ENCODE results near the gene SH3PXD2A. TPM values are rescaled to one million over a fixed set of nuclear protein-coding genes. Genes with fewer than 3 reads are reported as not detected.

Gene SH3PXD2A
- total and polyA plus RNA-seq, 2 of the 4 experiments (the other 2 are of a cell fraction) = 6.3 to 23.0 TPM

GRCh38 chr10:103548581-103549348 is 306.6 kb downstream of the SH3PXD2A start:
- no peak overlapping the region for H3K56ac ChIP-seq (ENCODE audit: extremely low read depth, insufficient read depth, low read length)
- peaks cover 85% of the 10 kb centered on the region for H3K27me3 ChIP-seq (ENCODE audit: control insufficient read depth, insufficient read depth, low read length)
- H2BK5ac ChIP-seq (ENCODE audit: low read depth, low read length, poor library complexity, severe bottlenecking) = no peak overlapping the region
- ChIA-PET CTCF (no interaction called here), POLR2A (ENCODE audit: unreplicated experiment) (no interaction called here)
- no peak overlapping the region for H3K4me3 ChIP-seq (ENCODE audit: insufficient read depth, low read depth, low read length)
- no peak for ATAC-seq (ENCODE audit: low read depth)
- H4K8ac ChIP-seq (ENCODE audit: low read depth in 2 of 2, low read length in 2 of 2) = no peak overlapping the region
- no peak overlapping the region for H2BK120ac ChIP-seq (ENCODE audit: low read depth, low read length)
- H3K14ac ChIP-seq (replicated peaks; ENCODE audit: low read depth, low read length) = no peak overlapping the region
- H3K27ac ChIP-seq (ENCODE audit: insufficient read depth, low read length) = no peak overlapping the region
- no peaks in the 10 kb centered on the region for H3K9me3 ChIP-seq (ENCODE audit: control insufficient read depth, insufficient read depth, low read length)
- no peak overlapping the region for H3K23ac ChIP-seq (ENCODE audit: low read depth, low read length)
- no peak overlapping the region for H2AFZ ChIP-seq (replicated peaks; ENCODE audit: low read length, poor library complexity)
- H2BK20ac ChIP-seq (ENCODE audit: low read depth, low read length) = no peak overlapping the region
- peaks cover 3% of the 10 kb centered on the region; the same call in 1 of the 2 replicates for H3K9me1 ChIP-seq (ENCODE audit: insufficient read depth, low read length)
- no peak overlapping the region for H3K18ac ChIP-seq (ENCODE audit: low read depth, low read length)
- no peaks in the 10 kb centered on the region for H3K36me3 ChIP-seq (ENCODE audit: control insufficient read depth, insufficient read depth, low read length)
- in situ Hi-C loops (cut with MboI; ENCODE audit: low sequenced_read_pairs) (no loop called here), dilution Hi-C loops (cut with HindIII; ENCODE audit: low sequenced_read_pairs, unreplicated experiment) (no loop called here), intact Hi-C loops (cut with micrococcal nuclease) (no loop called here)
- TF ChIP-seq RAD21 (IDR thresholded peaks at IDR 0.05; ENCODE audit: low read length) (no peak), MXI1 (IDR thresholded peaks at IDR 0.05; ENCODE audit: borderline replicate concordance, low read depth, low read length) (no peak), CEBPB (IDR thresholded peaks at IDR 0.05; ENCODE audit: low read depth, low read length) (no peak), BHLHE40 (IDR thresholded peaks at IDR 0.05; ENCODE audit: low read depth, low read length) (no peak), MAZ (IDR thresholded peaks at IDR 0.05; ENCODE audit: borderline replicate concordance, low read depth, low read length) (no peak), RFX5 (IDR thresholded peaks at IDR 0.05; ENCODE audit: low read depth, low read length) (no peak), CTCF (conservative IDR thresholded peaks at IDR 0.05; ENCODE audit: low read depth, low read length) (no peak), RCOR1 (IDR thresholded peaks at IDR 0.05; ENCODE audit: insufficient replicate concordance, low read length) (no peak), SMC3 (IDR thresholded peaks at IDR 0.05; ENCODE audit: low read depth, low read length) (no peak), NFE2L2 (IDR thresholded peaks at IDR 0.05; ENCODE audit: low read depth, low read length) (no peak), MAFK (IDR thresholded peaks at IDR 0.05; ENCODE audit: low read depth, low read length) (no peak), CHD1 (IDR thresholded peaks at IDR 0.05; ENCODE audit: low read depth, low read length) (no peak), POLR2A (IDR thresholded peaks at IDR 0.05; ENCODE audit: low read depth, low read length) (no peak), FOS (IDR thresholded peaks at IDR 0.05; ENCODE audit: low read depth, low read length) (no peak), ELK1 (IDR thresholded peaks at IDR 0.05; ENCODE audit: borderline replicate concordance, low read depth, low read length) (no peak), USF2 (IDR thresholded peaks at IDR 0.05; ENCODE audit: low read depth, low read length) (no peak)
- no CpG with 5 or more reads among the region's 12 CpGs for WGBS, 2 experiments (ENCODE audit: extremely low coverage in 2 of 2, insufficient read length in 1 of 2)
- H2AK9ac ChIP-seq (replicated peaks; ENCODE audit: low read depth, low read length, poor library complexity) = no peak overlapping the region
- no peaks in the 10 kb centered on the region for H4K20me1 ChIP-seq (ENCODE audit: insufficient read depth, low read length)
- no peak overlapping the region for H4K5ac ChIP-seq (ENCODE audit: low read depth, low read length)
- no peaks in the 10 kb centered on the region for H3K79me1 ChIP-seq (ENCODE audit: low read depth in 1 of 2, low read length in 2 of 2)
- no peak overlapping the region for H3K4me2 ChIP-seq (ENCODE audit: low read depth, low read length)
- no peak overlapping the region for H4K91ac ChIP-seq (ENCODE audit: insufficient read depth, low read depth, low read length)
- no peak for DNase-seq
- H3K4me1 ChIP-seq (ENCODE audit: control insufficient read depth, insufficient read depth, low read length) = no peaks in the 10 kb centered on the region
- BruUV-seq (replicated peaks) = no TSS peak
- no peak overlapping the region for H3K9ac ChIP-seq (ENCODE audit: low read depth, low read length)
- H3K4ac ChIP-seq (ENCODE audit: low read depth, low read length) = no peak overlapping the region
- H2BK15ac ChIP-seq (ENCODE audit: low read depth, low read length) = no peak overlapping the region
- H2AK5ac ChIP-seq (ENCODE audit: low read depth, low read length) = no peak overlapping the region
